Keratinocyte (primary cell): ENCODE data around the gene PRKAR2A. TPM values are rescaled to one million over a fixed set of nuclear protein-coding genes. Genes with fewer than 3 reads are reported as not detected.

ENCODE experiments used
- DNase-seq: peaks from one replicate; pipeline ENCODE4 v3.0.0-alpha.2; 2011; ENCODE audit warnings: low read depth, missing footprints, low spot score
- FAIRE-seq: peaks from 2 replicates; lab custom pipeline; 2011; peaks lifted over from hg19 to GRCh38; lab: Jason Lieb, UNC
- H2AFZ ChIP-seq: 2 replicates; pipeline ENCODE4 v1.6.0; 2012; ENCODE audit warnings: low read length, control low read depth, inconsistent platforms; ENCODE audit not compliant: control insufficient read depth
- H3K27ac ChIP-seq: 2 replicates; pipeline ENCODE4 v1.5.1; 2011; ENCODE audit warnings: low read length; ENCODE audit not compliant: control insufficient read depth, insufficient read depth
- H3K27me3 ChIP-seq: 3 replicates; pipeline ENCODE4 v1.6.0; 2011; ENCODE audit warnings: low read length; ENCODE audit not compliant: control insufficient read depth, insufficient read depth; ENCODE audit errors: extremely low read depth
- H3K36me3 ChIP-seq, 2 experiments: 2 replicates in 1 of 2; 3 replicates in 1 of 2; pipeline ENCODE4 v1.5.1; 2011; ENCODE audit warnings: low read length in 2 of 2, mild to moderate bottlenecking in 1 of 2; ENCODE audit not compliant: control insufficient read depth in 2 of 2, insufficient read depth in 2 of 2; ENCODE audit errors: extremely low read depth in 1 of 2
- H3K4me1 ChIP-seq: 3 replicates; pipeline ENCODE4 v1.5.1; 2011; ENCODE audit warnings: low read length; ENCODE audit not compliant: control insufficient read depth, insufficient read depth; ENCODE audit errors: extremely low read depth
- H3K4me2 ChIP-seq: 3 replicates; pipeline ENCODE4 v1.6.0; 2011; ENCODE audit warnings: low read depth, low read length; ENCODE audit not compliant: control insufficient read depth, insufficient read depth; ENCODE audit errors: extremely low read depth
- H3K4me3 ChIP-seq, 3 experiments: fragments of 200-600 bp in 1 of 3; sonication (generic) in 1 of 3; 2 replicates in 2 of 3; 3 replicates in 1 of 3; pipeline ENCODE4 v1.5.1; 2011 to 2016; ENCODE audit warnings: low read length in 3 of 3, mild to moderate bottlenecking in 3 of 3, control low read depth in 2 of 3, inconsistent platforms in 1 of 3, low read depth in 1 of 3, mixed read lengths in 1 of 3, mixed run types in 1 of 3, moderate library complexity in 1 of 3; ENCODE audit not compliant: control insufficient read depth in 2 of 3, insufficient read depth in 2 of 3; ENCODE audit errors: extremely low read depth in 1 of 3
- H3K79me2 ChIP-seq: 2 replicates; pipeline ENCODE4 v1.6.0; 2012; ENCODE audit warnings: low read length; ENCODE audit not compliant: control insufficient read depth, insufficient read depth
- H3K9ac ChIP-seq: 3 replicates; pipeline ENCODE4 v1.6.0; 2011; ENCODE audit warnings: low read length; ENCODE audit not compliant: control insufficient read depth, insufficient read depth; ENCODE audit errors: extremely low read depth
- H3K9me1 ChIP-seq: 3 replicates; pipeline ENCODE4 v1.6.0; 2011; ENCODE audit warnings: low read length; ENCODE audit not compliant: control insufficient read depth, insufficient read depth; ENCODE audit errors: extremely low read depth
- H3K9me3 ChIP-seq: 2 replicates; pipeline ENCODE4 v1.5.1; 2012; ENCODE audit warnings: low read depth, low read length; ENCODE audit not compliant: control insufficient read depth
- H4K20me1 ChIP-seq: 3 replicates; pipeline ENCODE4 v1.6.0; 2011; ENCODE audit warnings: low read length; ENCODE audit not compliant: control insufficient read depth, insufficient read depth; ENCODE audit errors: extremely low read depth
- CTCF ChIP-seq, 3 experiments: IDR thresholded peaks in 1 of 3; conservative IDR thresholded peaks in 1 of 3; optimal IDR thresholded peaks in 1 of 3; 2 replicates in 2 of 3; 3 replicates in 1 of 3; pipeline versions ENCODE3 to v1.5.1; 2011; ENCODE audit warnings: low read length in 3 of 3, mild to moderate bottlenecking in 3 of 3, moderate library complexity in 2 of 3, control low read depth in 1 of 3, inconsistent platforms in 1 of 3; ENCODE audit not compliant: insufficient read depth in 2 of 3; ENCODE audit errors: extremely low read depth in 1 of 3
- EZH2 ChIP-seq: IDR thresholded peaks from one replicate; pipeline ENCODE4 v1.6.1; 2012; ENCODE audit warnings: inconsistent platforms, mild to moderate bottlenecking, low read length, moderate library complexity
- dilution Hi-C: fragments of 300-500 bp; cut with MboI; formaldehyde crosslinking; loops from one replicate; pipeline ENCODE4 v1.7.0; 2020; ENCODE audit warnings: low sequenced_read_pairs; ENCODE audit not compliant: extremely low pct_ligation_motif_present
- polyA plus RNA-seq, 5 experiments: library from polyadenylated mRNA; depleted of rRNA in 3 of 5; stranded (reverse) in 3 of 5; stranded (forward) in 1 of 5; unstranded in 1 of 5; fragments of >200 nt; gene quantifications; 1 replicate in 1 of 5; 2 replicates in 3 of 5; 3 replicates in 1 of 5; pipeline versions ENCODE4 v1.2.1 to v1.2.3, GENCODE V29; 2011 to 2012; ENCODE audit warnings: missing spikeins in 2 of 5, low read depth in 1 of 5, low replicate concordance in 1 of 5

PRKAR2A gene
- polyA plus RNA-seq, 1 donor (not counting 4 experiments of a cell fraction or from before 2014, with no cell fraction given) = 23.2 TPM

GRCh38 chr3:48716982-48717746, 130.5 kb downstream of the PRKAR2A start, which contains the start of gene IP6K2:
TSS of gene IP6K2 (minus strand) at chr3:48717221. CDS start at chr3:48695291, 21,930 bp downstream.
- H3K36me3 ChIP-seq = peaks cover 4 to 11% of the 10 kb centered on the region in 2 experiments
- H3K4me1 ChIP-seq = peaks cover 23% of the 10 kb centered on the region
- dilution Hi-C loops = no loop called here
- FAIRE-seq (peak; percentile 77), DNase-seq (peak; percentile 68)
- peaks cover 47% of the 10 kb centered on the region for H3K79me2 ChIP-seq
- H3K4me2 ChIP-seq = peak within 1 kb of the TSS; percentile 98
- peak within 1 kb of the TSS; percentile 97 for H3K9ac ChIP-seq
- H2AFZ ChIP-seq = peak within 1 kb of the TSS; percentile 95
- no peaks in the 10 kb centered on the region for H3K9me3 ChIP-seq
- no peaks in the 10 kb centered on the region for H3K27me3 ChIP-seq
- peaks cover 9% of the 10 kb centered on the region for H4K20me1 ChIP-seq
- H3K9me1 ChIP-seq = peaks cover 2% of the 10 kb centered on the region
- no peak for TF ChIP-seq EZH2
- H3K27ac ChIP-seq = peak within 1 kb of the TSS; percentile 94
- peak within 1 kb of the TSS; percentile 87 to 99 (median 99) for H3K4me3 ChIP-seq

- H2AFZ ChIP-seq = peak overlapping the region; percentile 29
- H3K9me1 ChIP-seq = peaks cover 2% of the 10 kb centered on the region
- dilution Hi-C loops = no loop called here
- H3K4me3 ChIP-seq = peak overlapping the region; percentile 87 to 99 (median 99)
- H4K20me1 ChIP-seq = peaks cover 12% of the 10 kb centered on the region
- no peaks in the 10 kb centered on the region for H3K27me3 ChIP-seq
- peak overlapping the region; percentile 98 for H3K4me2 ChIP-seq
- H3K9ac ChIP-seq = peak overlapping the region; percentile 97
- peak overlapping the region; percentile 94 for H3K27ac ChIP-seq
- no peak for TF ChIP-seq EZH2
- TF ChIP-seq CTCF (optimal IDR thresholded peaks at IDR 0.05 in 1 of 3, IDR thresholded peaks at IDR 0.05 in 1 of 3, conservative IDR thresholded peaks at IDR 0.05 in 1 of 3; ENCODE audit: extremely low read depth in 1 of 3, insufficient read depth in 2 of 3, low read length in 3 of 3) = no peak
- H3K79me2 ChIP-seq = peaks cover 52% of the 10 kb centered on the region
- H3K36me3 ChIP-seq = peaks cover 4 to 15% of the 10 kb centered on the region in 2 experiments
- DNase-seq = no peak
- no peak for FAIRE-seq
- peaks cover 23% of the 10 kb centered on the region for H3K4me1 ChIP-seq
- H3K9me3 ChIP-seq = no peaks in the 10 kb centered on the region
Measured at GRCh38 chr3:48716508-48716981, 131.1 kb downstream of the PRKAR2A start.
